ENCODE results near the gene EFNA3.

DNA sequence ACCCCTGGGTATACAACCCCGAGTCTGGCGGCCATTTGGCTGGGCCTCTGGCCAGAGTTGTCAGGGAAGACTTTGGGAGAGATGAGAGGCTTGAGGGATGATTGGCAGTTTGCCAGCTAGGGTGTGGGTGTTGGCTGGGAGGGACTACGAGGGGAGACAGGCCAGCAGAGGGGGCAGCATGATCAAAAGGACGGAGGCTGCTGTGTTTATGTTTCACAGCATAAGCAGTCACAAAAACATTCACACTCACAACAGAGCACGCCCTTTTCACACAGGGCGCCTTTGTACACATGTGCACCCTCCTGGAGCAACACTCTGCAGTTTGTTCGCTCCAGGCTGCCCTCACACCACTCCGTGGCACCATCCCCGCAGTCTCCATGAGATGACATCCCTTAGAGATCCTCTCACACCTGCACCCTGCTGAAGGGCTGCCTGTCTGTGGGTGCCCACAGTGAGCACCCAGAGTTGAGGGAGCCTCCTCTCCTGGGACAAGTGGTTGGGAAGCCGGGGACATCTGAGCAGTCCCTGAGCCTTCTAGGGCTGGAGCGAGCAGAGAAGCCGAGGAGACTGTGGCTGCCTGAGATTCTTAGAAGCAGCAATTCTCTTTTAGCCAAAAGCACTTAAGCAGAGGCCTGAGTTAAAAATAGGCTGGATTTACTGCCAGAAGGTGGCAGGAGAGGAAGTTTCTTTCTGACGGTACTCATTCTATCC lies 15.4 kb downstream of the EFNA3 start:
- TF ChIP-seq POLR2A (IDR thresholded peaks at IDR 0.05; ENCODE audit: low read depth, low read length): no peak
- TF ChIP-seq, protein P1, sequence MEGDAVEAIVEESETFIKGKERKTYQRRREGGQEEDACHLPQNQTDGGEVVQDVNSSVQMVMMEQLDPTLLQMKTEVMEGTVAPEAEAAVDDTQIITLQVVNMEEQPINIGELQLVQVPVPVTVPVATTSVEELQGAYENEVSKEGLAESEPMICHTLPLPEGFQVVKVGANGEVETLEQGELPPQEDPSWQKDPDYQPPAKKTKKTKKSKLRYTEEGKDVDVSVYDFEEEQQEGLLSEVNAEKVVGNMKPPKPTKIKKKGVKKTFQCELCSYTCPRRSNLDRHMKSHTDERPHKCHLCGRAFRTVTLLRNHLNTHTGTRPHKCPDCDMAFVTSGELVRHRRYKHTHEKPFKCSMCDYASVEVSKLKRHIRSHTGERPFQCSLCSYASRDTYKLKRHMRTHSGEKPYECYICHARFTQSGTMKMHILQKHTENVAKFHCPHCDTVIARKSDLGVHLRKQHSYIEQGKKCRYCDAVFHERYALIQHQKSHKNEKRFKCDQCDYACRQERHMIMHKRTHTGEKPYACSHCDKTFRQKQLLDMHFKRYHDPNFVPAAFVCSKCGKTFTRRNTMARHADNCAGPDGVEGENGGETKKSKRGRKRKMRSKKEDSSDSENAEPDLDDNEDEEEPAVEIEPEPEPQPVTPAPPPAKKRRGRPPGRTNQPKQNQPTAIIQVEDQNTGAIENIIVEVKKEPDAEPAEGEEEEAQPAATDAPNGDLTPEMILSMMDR (IDR thresholded peaks at IDR 0.05; ENCODE audit: extremely low read depth in 1 of 2, insufficient read depth in 1 of 2, low read depth in 1 of 2, low read length in 2 of 2): peak; percentile 31 to 46

Measured in endothelial cell of umbilical vein (primary cell).